Esophagus squamous epithelium (tissue), 4 donors: ENCODE measurements around the gene RAB10.

Source experiments
- CTCF ChIP-seq, 6 experiments: fragments of 450-650 bp in 4 of 6; fragments of 200-600 bp in 2 of 6; sonication (generic) in 2 of 6; IDR thresholded peaks; one replicate each; pipeline ENCODE4 v1.5.1; 2016 to 2019; ENCODE audit warnings: antibody characterized with exemption in 6 of 6, mild to moderate bottlenecking in 4 of 6, moderate library complexity in 4 of 6
- POLR2A ChIP-seq, 4 donors: fragments of 450-650 bp; IDR thresholded peaks; one replicate each; pipeline ENCODE4 v1.6.1; 2017; ENCODE audit warnings: antibody characterized with exemption in 4 of 4, mild to moderate bottlenecking in 4 of 4, moderate library complexity in 3 of 4

DNA sequence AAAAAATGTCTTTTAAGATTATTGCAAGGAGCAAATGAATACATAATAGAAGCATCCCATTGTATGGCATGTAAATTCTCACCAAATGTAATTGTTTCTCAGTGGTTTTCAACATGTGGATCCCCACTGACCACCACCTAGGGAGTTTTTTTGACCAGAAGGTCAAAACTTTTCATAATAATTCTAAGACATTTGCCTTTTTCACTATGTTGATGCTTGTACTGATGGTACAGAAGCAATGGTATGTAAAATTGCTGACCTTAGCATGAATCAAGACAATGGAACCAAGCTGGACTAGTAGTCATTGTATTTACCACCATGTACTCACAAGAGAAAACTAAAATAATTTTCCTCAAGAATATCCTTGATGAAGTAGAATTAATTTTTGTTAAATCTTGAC, 36.8 kb downstream of the RAB10 start:
- TF ChIP-seq CTCF (IDR thresholded peaks at IDR 0.05) (no peak), POLR2A (IDR thresholded peaks at IDR 0.05) (no peak)
